IMR-90 (cell line): Measurements from ENCODE around the gene COA3. TPM values are rescaled to one million over a fixed set of nuclear protein-coding genes. Genes with fewer than 3 reads are reported as not detected.

ENCODE experiments used
- ATAC-seq: fragments of 200-7000 bp; cut with Tn5 transposase; 2 replicates; pipeline ENCODE4 v1.9.1; 2020; ENCODE audit warnings: low read depth, mild to moderate bottlenecking, moderate library complexity
- BruUV-seq: library from RNA; stranded (reverse); fragments of 400-500 nt; replicated peaks from 2 replicates; lab custom pipeline; 2021; lab: Mats Ljungman, UMichigan
- CTCF ChIA-PET: fragments of 300-600 bp; formaldehyde crosslinking; extraction: SDS; loops from one replicate; lab custom pipeline; 2021; ENCODE audit warnings: antibody characterized with exemption; lab: Yijun Ruan, JAX
- POLR2A ChIA-PET: fragments of 300-600 bp; sonication (Branson Sonifier 250); formaldehyde crosslinking; loops from one replicate; lab custom pipeline; 2022; ENCODE audit warnings: antibody characterized with exemption; ENCODE audit not compliant: unreplicated experiment; lab: Charles Lee
- DNase-seq: peaks from one replicate; pipeline ENCODE4 v3.0.0; 2013
- H2AFZ ChIP-seq: replicated peaks from 2 replicates; pipeline ENCODE3; 2013; ENCODE audit warnings: low read length, mild to moderate bottlenecking; ENCODE audit not compliant: poor library complexity
- H2AK5ac ChIP-seq: 2 replicates; pipeline ENCODE4 v1.6.1; 2013; ENCODE audit warnings: low read depth, low read length, inconsistent platforms
- H2AK9ac ChIP-seq: replicated peaks from 2 replicates; pipeline ENCODE3; 2013; ENCODE audit warnings: mild to moderate bottlenecking, low read depth, low read length, moderate library complexity; ENCODE audit not compliant: poor library complexity
- H2BK120ac ChIP-seq: 2 replicates; pipeline ENCODE4 v1.6.1; 2013; ENCODE audit warnings: low read depth, low read length, inconsistent platforms
- H2BK15ac ChIP-seq: 3 replicates; pipeline ENCODE4 v1.6.1; 2013; ENCODE audit warnings: low read depth, low read length, inconsistent platforms
- H2BK20ac ChIP-seq: 2 replicates; pipeline ENCODE4 v1.6.1; 2013; ENCODE audit warnings: low read depth, mild to moderate bottlenecking, inconsistent platforms, low read length, moderate library complexity
- H2BK5ac ChIP-seq: 2 replicates; pipeline ENCODE4 v1.6.1; 2013; ENCODE audit warnings: mild to moderate bottlenecking, low read depth, low read length, inconsistent platforms; ENCODE audit not compliant: poor library complexity, severe bottlenecking
- H3K14ac ChIP-seq: replicated peaks from 2 replicates; pipeline ENCODE4 v1.6.1; 2013; ENCODE audit warnings: low read depth, low read length, inconsistent platforms
- H3K18ac ChIP-seq: 2 replicates; pipeline ENCODE4 v1.6.1; 2013; ENCODE audit warnings: low read depth, low read length, control low read depth
- H3K23ac ChIP-seq: 2 replicates; pipeline ENCODE4 v1.6.1; 2013; ENCODE audit warnings: low read depth, low read length, inconsistent platforms
- H3K27ac ChIP-seq: 2 replicates; pipeline ENCODE4 v1.5.1; 2013; ENCODE audit warnings: mild to moderate bottlenecking, control low read depth, low read length; ENCODE audit not compliant: insufficient read depth
- H3K27me3 ChIP-seq: 2 replicates; pipeline ENCODE4 v1.6.1; 2013; ENCODE audit warnings: low read length; ENCODE audit not compliant: control insufficient read depth, insufficient read depth
- H3K36me3 ChIP-seq: 2 replicates; pipeline ENCODE4 v1.6.1; 2013; ENCODE audit warnings: low read length, mixed read lengths; ENCODE audit not compliant: control insufficient read depth, insufficient read depth
- H3K4ac ChIP-seq: 2 replicates; pipeline ENCODE4 v1.6.1; 2013; ENCODE audit warnings: low read depth, low read length, inconsistent platforms
- H3K4me1 ChIP-seq: 2 replicates; pipeline ENCODE4 v1.6.1; 2013; ENCODE audit warnings: low read length, mixed read lengths; ENCODE audit not compliant: control insufficient read depth, insufficient read depth
- H3K4me2 ChIP-seq: 2 replicates; pipeline ENCODE4 v1.6.1; 2013; ENCODE audit warnings: low read depth, mild to moderate bottlenecking, control low read depth, low read length, moderate library complexity
- H3K4me3 ChIP-seq: 2 replicates; pipeline ENCODE4 v1.5.1; 2013; ENCODE audit warnings: low read depth, mild to moderate bottlenecking, control low read depth, low read length, moderate library complexity; ENCODE audit not compliant: insufficient read depth
- H3K56ac ChIP-seq: 2 replicates; pipeline ENCODE4 v1.6.1; 2013; ENCODE audit warnings: low read length, inconsistent platforms; ENCODE audit not compliant: insufficient read depth; ENCODE audit errors: extremely low read depth
- H3K79me1 ChIP-seq, 2 experiments: 2 replicates each; pipeline ENCODE4 v1.6.1; 2013; ENCODE audit warnings: low read length in 2 of 2, inconsistent platforms in 1 of 2, low read depth in 1 of 2
- H3K9ac ChIP-seq: 2 replicates; pipeline ENCODE4 v1.6.1; 2013; ENCODE audit warnings: low read depth, low read length, control low read depth
- H3K9me1 ChIP-seq: 2 replicates; pipeline ENCODE4 v1.6.1; 2013; ENCODE audit warnings: low read length, inconsistent platforms; ENCODE audit not compliant: insufficient read depth
- H3K9me3 ChIP-seq: 2 replicates; pipeline ENCODE4 v1.6.1; 2013; ENCODE audit warnings: low read length; ENCODE audit not compliant: control insufficient read depth, insufficient read depth
- H4K20me1 ChIP-seq: 2 replicates; pipeline ENCODE4 v1.6.1; 2013; ENCODE audit warnings: low read length, inconsistent platforms; ENCODE audit not compliant: insufficient read depth
- H4K5ac ChIP-seq: 2 replicates; pipeline ENCODE4 v1.6.1; 2013; ENCODE audit warnings: mild to moderate bottlenecking, low read depth, low read length, control low read depth
- H4K8ac ChIP-seq, 2 experiments: 2 replicates each; pipeline ENCODE4 v1.6.1; 2013; ENCODE audit warnings: low read depth in 2 of 2, low read length in 2 of 2, control low read depth in 1 of 2, inconsistent platforms in 1 of 2
- H4K91ac ChIP-seq: 2 replicates; pipeline ENCODE4 v1.6.1; 2013; ENCODE audit warnings: low read depth, low read length, inconsistent platforms; ENCODE audit not compliant: insufficient read depth
- CEBPB ChIP-seq: IDR thresholded peaks from 2 replicates; pipeline ENCODE4 v1.6.1; 2012; ENCODE audit warnings: low read depth, low read length, improper control_type of control experiment
- FOS ChIP-seq: fragments of 150-350 bp; IDR thresholded peaks from 2 replicates; pipeline ENCODE4 v1.6.1; 2016; ENCODE audit warnings: low read depth, low read length
- MAFK ChIP-seq: IDR thresholded peaks from 2 replicates; pipeline ENCODE4 v1.6.1; 2012; ENCODE audit warnings: low read depth, low read length, improper control_type of control experiment
- NFE2L2 ChIP-seq: fragments of 150-350 bp; IDR thresholded peaks from 2 replicates; pipeline ENCODE4 v1.6.1; 2016; ENCODE audit warnings: low read depth, mild to moderate bottlenecking, low read length
- POLR2A ChIP-seq: IDR thresholded peaks from 2 replicates; pipeline ENCODE4 v1.6.1; 2012; ENCODE audit warnings: mild to moderate bottlenecking, low read depth, low read length
- WGBS, 2 experiments: methylation state at CpG; one replicate each; pipeline versions ENCODE4 v1.1.5 to v1.1.7; 2013; ENCODE audit warnings: missing lambda C conversion rate in 2 of 2; ENCODE audit not compliant: insufficient read length in 1 of 2; ENCODE audit errors: extremely low coverage in 2 of 2; 5-methylcytosine and 5-hydroxymethylcytosine counted together
- dilution Hi-C: fragments of 300-500 bp; cut with HindIII; formaldehyde crosslinking; loops from one replicate; pipeline ENCODE4 v1.14.3; 2018; ENCODE audit warnings: low sequenced_read_pairs; ENCODE audit not compliant: unreplicated experiment
- in situ Hi-C: fragments of 300-500 bp; cut with MboI; formaldehyde crosslinking; loops from 3 replicates; pipeline ENCODE4 v1.14.3; 2019; ENCODE audit warnings: low sequenced_read_pairs, inconsistent platforms, mixed read lengths
- intact Hi-C: fragments of 100-400 bp; cut with micrococcal nuclease; formaldehyde crosslinking; loops from 2 replicates; pipeline ENCODE4 v1.10.0; 2022
- polyA plus RNA-seq, 3 experiments: library from polyadenylated mRNA; depleted of rRNA; stranded (reverse); fragments of >200 nt; gene quantifications; 2 replicates each; pipeline ENCODE4 v1.2.3, GENCODE V29; 2012; ENCODE audit warnings: low replicate concordance in 1 of 3
- total RNA-seq: library from RNA; depleted of rRNA; stranded (reverse); fragments of >200 nt; gene quantifications from 2 replicates; pipeline ENCODE4 v1.2.3, GENCODE V29; 2012

COA3 gene
- total and polyA plus RNA-seq, 2 of the 4 experiments (the other 2 are of a cell fraction): 66.8 to 78.1 TPM

DNA sequence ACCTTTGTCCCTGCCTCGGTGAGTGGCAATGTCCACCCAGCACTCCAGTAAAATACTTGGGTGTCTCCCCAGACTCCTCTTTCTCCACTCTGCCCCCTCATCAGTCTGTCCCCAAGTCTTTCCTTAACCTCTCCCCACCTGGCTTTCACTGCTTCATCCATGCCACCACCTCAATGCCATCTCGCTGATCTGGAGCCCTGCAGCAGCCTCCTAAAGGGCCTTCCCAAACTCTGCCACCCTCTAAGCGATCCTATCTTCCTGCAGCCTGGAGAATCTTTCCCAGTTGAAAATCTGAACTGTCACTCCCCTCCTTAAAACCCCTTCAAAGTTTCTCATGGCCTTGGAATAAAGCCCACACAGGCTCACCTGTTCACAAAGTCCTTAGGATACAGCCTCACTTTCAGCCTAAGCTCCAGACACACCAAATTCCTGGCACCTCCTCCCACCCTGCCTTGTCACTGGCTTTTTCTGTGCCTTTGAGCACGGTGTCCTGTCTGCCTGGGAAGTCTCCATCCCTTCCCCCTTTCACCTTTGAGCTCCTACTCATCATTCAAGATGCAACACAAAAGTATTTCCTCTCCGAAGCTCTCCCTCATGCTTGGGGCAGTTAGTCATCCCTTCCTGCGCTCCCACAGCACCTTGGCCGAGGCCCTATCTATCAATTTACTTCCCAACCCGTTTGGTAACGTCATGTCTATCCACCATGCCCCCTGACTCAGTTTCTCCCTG is 15.3 kb downstream of the COA3 start:
- Histone ChIP-seq H2AFZ (peak overlapping the region; percentile 85), H3K27ac (no peak overlapping the region; the same call in 1 of the 2 replicates), H3K36me3 (peaks cover 14% of the 10 kb centered on the region), H2BK120ac (peak overlapping the region; percentile 93), H2BK15ac (peak overlapping the region; percentile 4), H3K79me1 (peaks cover 0 to 47% of the 10 kb centered on the region in 2 experiments), H3K23ac (peak overlapping the region; percentile 73), H2BK20ac (peak overlapping the region; percentile 99), H4K5ac (peak overlapping the region; percentile 14; the same call in 1 of the 2 replicates), H3K9me1 (peaks cover 31% of the 10 kb centered on the region), H3K14ac (peak overlapping the region; percentile 90), H3K9me3 (no peaks in the 10 kb centered on the region), H3K9ac (no peak overlapping the region), H3K4me2 (peak overlapping the region; percentile 30), H4K8ac (peak overlapping the region; percentile 0 to 86; a peak in 3 of 4 replicates), H3K4me1 (peaks cover 26% of the 10 kb centered on the region), H2AK5ac (peak overlapping the region; percentile 99), H2AK9ac (peak overlapping the region; percentile 98), H4K91ac (peak overlapping the region; percentile 90), H2BK5ac (peak overlapping the region; percentile 59), H3K18ac (no peak overlapping the region), H3K4ac (peak overlapping the region; percentile 92), H3K4me3 (no peak overlapping the region), H3K56ac (no peak overlapping the region), H4K20me1 (no peaks in the 10 kb centered on the region), H3K27me3 (no peaks in the 10 kb centered on the region)
- no TSS peak for BruUV-seq
- TF ChIP-seq FOS (peak; percentile 37; the same call in 1 of the 2 replicates), MAFK (no peak), CEBPB (peak; percentile 48; the same call in 1 of the 2 replicates), NFE2L2 (no peak), POLR2A (no peak)
- DNase-seq: peak; percentile 83
- intact Hi-C loops: no loop called here
- ATAC-seq: peak; percentile 47
- ChIA-PET POLR2A (no interaction called here), CTCF (interaction anchor here (0.5 kb wide), 1 partner anchor 201 kb away, joined by 4 read pairs; no protein-coding TSS in a partner anchor)
- 24% methylated on average over 6 of the region's 9 CpGs; no CpG with 5 or more reads in 1 of the 2 experiments for WGBS, 2 experiments
- in situ Hi-C loops: no loop called here
- dilution Hi-C loops: no loop called here
